ENCODE data around the gene OR14K1. TPM values are rescaled to one million over a fixed set of nuclear protein-coding genes. Genes with fewer than 3 reads are reported as not detected.

OR14K1 gene
- total and polyA plus RNA-seq, 9 of the 15 experiments (the other 6 are each of a cell fraction or from before 2014, with no cell fraction given), result not detected

DNA sequence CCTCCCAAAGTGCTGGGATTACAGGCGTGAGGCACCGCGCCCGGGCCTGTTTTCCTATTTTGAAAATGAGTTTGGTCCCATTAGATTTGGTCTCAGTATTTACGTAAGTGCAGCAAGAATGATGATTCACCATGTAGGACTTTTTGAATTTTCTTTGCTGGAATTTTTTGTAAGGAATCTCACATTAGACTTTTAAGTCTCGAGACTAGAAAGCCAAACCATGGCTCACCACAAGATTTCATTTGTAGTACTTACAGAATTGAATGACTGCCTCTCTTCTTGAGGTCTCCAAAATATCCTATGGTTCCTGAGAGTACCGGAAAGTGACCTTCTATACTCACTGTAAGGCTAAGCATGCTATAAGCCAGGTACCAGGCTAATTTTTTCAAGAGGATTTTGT lies 9.2 kb downstream of the OR14K1 start:
- ChIA-PET POLR2A (no interaction called here), CTCF (ENCODE audit: low intra/inter-chr PET ratio) (no interaction called here)
- DNase-seq (ENCODE audit: extremely low read depth in 1 of 4, low spot score in 3 of 4), result no peak
- H3K36me3 ChIP-seq (ENCODE audit: control insufficient read depth, insufficient read depth, low read length), result no peaks in the 10 kb centered on the region
- H3K4me3 ChIP-seq, result no peak overlapping the region
- TF ChIP-seq YBX1 (IDR thresholded peaks at IDR 0.05), result no peak
- TF ChIP-seq ZEB2 (IDR thresholded peaks at IDR 0.05), result no peak
- TF ChIP-seq NONO (IDR thresholded peaks at IDR 0.05; ENCODE audit: low read depth in 2 of 2, low read length in 1 of 2), result no peak
- TF ChIP-seq, protein P1, sequence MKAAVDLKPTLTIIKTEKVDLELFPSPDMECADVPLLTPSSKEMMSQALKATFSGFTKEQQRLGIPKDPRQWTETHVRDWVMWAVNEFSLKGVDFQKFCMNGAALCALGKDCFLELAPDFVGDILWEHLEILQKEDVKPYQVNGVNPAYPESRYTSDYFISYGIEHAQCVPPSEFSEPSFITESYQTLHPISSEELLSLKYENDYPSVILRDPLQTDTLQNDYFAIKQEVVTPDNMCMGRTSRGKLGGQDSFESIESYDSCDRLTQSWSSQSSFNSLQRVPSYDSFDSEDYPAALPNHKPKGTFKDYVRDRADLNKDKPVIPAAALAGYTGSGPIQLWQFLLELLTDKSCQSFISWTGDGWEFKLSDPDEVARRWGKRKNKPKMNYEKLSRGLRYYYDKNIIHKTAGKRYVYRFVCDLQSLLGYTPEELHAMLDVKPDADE (conservative IDR thresholded peaks at IDR 0.05; ENCODE audit: control insufficient read depth, low read depth, low read length), result no peak
- no peak for TF ChIP-seq TRIM28 (IDR thresholded peaks at IDR 0.05)
- no peak for TF ChIP-seq POLR2A (conservative IDR thresholded peaks at IDR 0.05)
- TF ChIP-seq ZNF232 (CRISPR knock-in tag; IDR thresholded peaks at IDR 0.05), result no peak
- TF ChIP-seq CHCHD3 (CRISPR knock-in tag; IDR thresholded peaks at IDR 0.05), result no peak
- TF ChIP-seq BRD4 (IDR thresholded peaks at IDR 0.05), result no peak
- TF ChIP-seq ZNF133 (CRISPR knock-in tag; IDR thresholded peaks at IDR 0.05), result no peak
- TF ChIP-seq TAF7 (tag; IDR thresholded peaks at IDR 0.05), result no peak
- no peak for TF ChIP-seq ZNF75A (CRISPR knock-in tag; IDR thresholded peaks at IDR 0.05)
- TF ChIP-seq MIER1 (IDR thresholded peaks at IDR 0.05; ENCODE audit: low read depth), result no peak
- no peak for TF ChIP-seq SRSF7 (optimal IDR thresholded peaks at IDR 0.05; ENCODE audit: low read depth, low read length)
- intact Hi-C loops (cut with micrococcal nuclease), result no loop called here
- H3K9me1 ChIP-seq (ENCODE audit: control insufficient read depth, insufficient read depth, low read length), result no peaks in the 10 kb centered on the region
- no peak overlapping the region for H2AFZ ChIP-seq (ENCODE audit: low read depth, low read length)
- H3K4me2 ChIP-seq (ENCODE audit: insufficient read depth, low read length), result no peak overlapping the region
- no peaks in the 10 kb centered on the region for H3K27me3 ChIP-seq (ENCODE audit: control insufficient read depth in 2 of 2, insufficient read depth in 2 of 2, low read length in 2 of 2)
- FAIRE-seq, result no peak
- no TSS peak for BruUV-seq (replicated peaks)
- no peaks in the 10 kb centered on the region for H3K79me2 ChIP-seq (ENCODE audit: control insufficient read depth, insufficient read depth, low read length)
- H3K9ac ChIP-seq (ENCODE audit: insufficient read depth in 1 of 2, low read depth in 2 of 2, low read length in 2 of 2), result no peak overlapping the region
- peaks cover 5% of the 10 kb centered on the region; the same call in 1 of the 2 replicates for H3K9me3 ChIP-seq (replicated peaks; ENCODE audit: control insufficient read depth, insufficient read depth, low read depth, low read length)
- no peaks in the 10 kb centered on the region for H4K20me1 ChIP-seq (replicated peaks; ENCODE audit: control insufficient read depth, insufficient read depth, low read length)
- no peak overlapping the region for H3K27ac ChIP-seq (ENCODE audit: extremely low read depth, low read depth, low read length)
- WGBS (ENCODE audit: insufficient coverage, low coverage, missing lambda C conversion rate), result 0% methylated on average over 7 of the region's 7 CpGs
- no peak for ATAC-seq
- in situ Hi-C loops (cut with MboI), result no loop called here
- no peaks in the 10 kb centered on the region; a peak in 1 of 5 replicates for H3K4me1 ChIP-seq (replicated peaks in 1 of 2; ENCODE audit: control insufficient read depth in 2 of 2, insufficient read depth in 2 of 2, low read length in 2 of 2)

All from K562 (cell line).